ENCODE results near the gene UPK3BL2.
"Not testable (repeated sequence)": the region's sequence is repeated elsewhere in the genome, so short reads cannot be mapped to it uniquely, and the experiment has no call there.

UPK3BL2 gene

GRCh38 chr7:102527822-102528793 is 15.4 kb downstream of the UPK3BL2 start:
- not testable (repeated sequence) for DNase-seq

- not testable (repeated sequence) for DNase-seq
Observed at GRCh38 chr7:102527182-102527581, 16.3 kb downstream of the UPK3BL2 start.

DNA sequence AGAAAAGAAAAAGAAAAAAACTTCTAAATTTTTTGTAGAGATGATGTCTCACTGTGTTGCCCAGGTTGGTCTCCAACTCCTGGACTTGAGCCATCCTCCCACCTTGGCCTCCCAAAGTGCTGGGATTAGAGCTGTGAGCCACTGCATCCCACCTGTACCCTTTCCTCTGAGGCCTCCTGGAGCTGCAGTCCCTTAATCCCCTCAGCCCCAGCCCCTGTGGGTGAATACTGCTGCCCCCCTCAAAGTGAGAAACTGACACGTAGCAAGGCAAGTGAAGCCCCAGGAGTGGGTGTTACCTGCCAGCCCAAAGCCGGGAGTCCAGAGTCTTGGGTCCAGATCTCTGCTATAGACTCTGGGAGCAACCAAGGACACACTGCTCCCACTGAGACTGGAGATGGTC is 18.7 kb downstream of the UPK3BL2 start:
- not testable (repeated sequence) for DNase-seq

GRCh38 chr7:102520797-102521196 is 22.7 kb downstream of the UPK3BL2 start:
- not testable (repeated sequence) for DNase-seq

DNA sequence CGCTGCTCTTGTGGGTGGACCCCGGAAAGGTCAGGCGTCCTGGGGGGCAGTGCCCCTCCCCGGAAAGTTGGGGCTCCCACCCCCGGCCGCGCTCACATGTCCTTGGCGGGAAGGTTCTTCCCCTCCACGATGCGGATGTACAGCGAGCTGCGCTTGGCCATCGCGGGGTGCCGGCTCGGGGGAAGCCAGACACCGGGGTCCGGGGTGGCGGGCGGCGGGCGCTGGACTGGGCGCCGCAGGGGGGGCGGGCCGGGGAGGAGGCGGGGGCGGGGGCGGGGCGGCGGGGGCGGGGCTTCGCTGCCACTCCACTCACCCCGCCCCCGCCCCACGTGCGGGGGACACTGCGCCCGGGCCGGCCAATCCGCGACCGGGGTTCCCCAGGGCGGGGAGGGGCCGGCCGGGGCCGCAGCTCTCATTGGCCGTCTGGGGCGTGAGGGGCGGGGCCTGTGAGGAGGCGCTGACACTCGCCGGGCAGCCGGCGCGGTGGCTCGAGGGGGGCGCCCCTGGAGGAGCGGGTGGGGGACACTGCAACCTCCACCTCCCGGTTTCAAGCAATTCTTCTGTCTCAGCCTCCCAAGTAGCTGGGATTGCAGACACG is 25.8 kb downstream of the UPK3BL2 start, which contains the start of gene RASA4B:
TSS of gene RASA4B (minus strand) at position 228 of the 598 bp plus-strand sequence. CDS start at position 161, 67 bp downstream.
- DNase-seq = not testable (repeated sequence)

GRCh38 chr7:102516951-102517350 is 26.5 kb downstream of the UPK3BL2 start:
- not testable (repeated sequence) for DNase-seq

- not testable (repeated sequence) for DNase-seq
Observed at GRCh38 chr7:102515889-102516288, 27.6 kb downstream of the UPK3BL2 start.

DNA sequence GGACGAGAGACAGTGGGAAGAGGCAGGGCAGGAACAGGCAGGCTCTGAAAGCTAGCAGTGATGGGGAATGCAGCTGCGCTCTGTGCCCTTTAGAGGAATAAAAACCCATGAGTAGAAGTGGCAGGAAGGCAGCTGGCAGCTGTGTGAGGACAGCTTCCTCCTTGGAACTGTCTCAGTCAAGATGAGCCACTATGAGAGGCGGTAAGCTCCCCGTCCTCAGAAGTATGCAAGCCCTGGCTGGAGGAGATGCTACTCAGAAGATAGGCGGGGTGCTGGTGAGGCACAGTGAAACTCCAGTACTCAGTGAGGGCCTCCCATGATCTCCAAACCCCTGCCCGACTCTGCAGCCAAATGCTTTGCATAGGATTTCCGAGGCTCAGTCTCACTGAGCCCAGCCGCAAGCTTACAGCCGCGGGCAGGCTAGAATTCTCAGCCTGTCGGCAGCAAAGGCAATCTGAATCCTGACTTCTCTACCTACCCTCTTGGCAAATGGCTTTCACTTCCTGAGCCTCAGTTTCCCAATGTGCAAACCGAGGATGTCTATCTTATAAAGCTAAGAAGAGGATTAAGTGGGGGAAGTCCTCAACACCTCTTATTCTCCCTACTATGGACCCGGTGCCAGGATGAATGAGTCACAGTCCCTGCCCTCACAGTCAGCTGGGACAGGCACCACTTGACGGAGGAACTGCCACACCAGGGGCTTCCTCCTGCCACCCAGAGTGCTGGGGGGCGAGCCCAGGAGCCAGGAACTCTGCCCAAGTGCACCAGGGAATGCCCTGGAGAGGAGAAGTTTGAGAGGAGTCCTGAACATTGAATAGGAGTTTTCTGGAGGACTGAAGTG is 28.4 kb downstream of the UPK3BL2 start:
- DNase-seq = not testable (repeated sequence)

DNA sequence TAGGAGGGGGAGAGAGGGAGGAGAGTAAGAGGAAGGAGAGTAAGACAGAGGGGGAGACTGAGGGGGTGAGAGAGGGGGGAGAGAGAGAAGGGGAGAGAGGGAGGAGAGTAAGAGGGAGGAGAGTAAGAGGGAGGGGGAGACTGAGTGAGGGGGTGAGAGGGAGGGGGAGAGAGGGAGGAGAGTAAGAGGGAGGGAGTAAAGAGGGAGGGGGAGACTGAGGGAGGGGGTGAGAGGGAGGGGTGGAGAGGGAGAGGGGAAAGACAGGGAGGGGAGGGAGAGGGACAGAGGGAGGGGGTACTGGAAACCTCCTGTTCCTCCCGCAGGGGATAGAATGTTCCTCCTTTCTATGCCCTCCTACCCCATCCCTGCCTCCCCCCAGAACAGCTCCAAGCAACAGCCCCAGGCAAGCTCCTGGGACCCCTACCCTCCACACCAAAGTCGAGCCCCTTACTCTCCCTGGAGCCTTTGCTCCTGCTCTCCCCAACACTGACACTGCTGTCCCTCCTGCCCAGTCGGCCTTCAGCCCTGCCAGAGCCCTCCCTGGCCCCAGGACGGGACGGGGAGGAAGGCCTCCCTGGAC is 30.8 kb downstream of the UPK3BL2 start:
- DNase-seq = not testable (repeated sequence)

DNA sequence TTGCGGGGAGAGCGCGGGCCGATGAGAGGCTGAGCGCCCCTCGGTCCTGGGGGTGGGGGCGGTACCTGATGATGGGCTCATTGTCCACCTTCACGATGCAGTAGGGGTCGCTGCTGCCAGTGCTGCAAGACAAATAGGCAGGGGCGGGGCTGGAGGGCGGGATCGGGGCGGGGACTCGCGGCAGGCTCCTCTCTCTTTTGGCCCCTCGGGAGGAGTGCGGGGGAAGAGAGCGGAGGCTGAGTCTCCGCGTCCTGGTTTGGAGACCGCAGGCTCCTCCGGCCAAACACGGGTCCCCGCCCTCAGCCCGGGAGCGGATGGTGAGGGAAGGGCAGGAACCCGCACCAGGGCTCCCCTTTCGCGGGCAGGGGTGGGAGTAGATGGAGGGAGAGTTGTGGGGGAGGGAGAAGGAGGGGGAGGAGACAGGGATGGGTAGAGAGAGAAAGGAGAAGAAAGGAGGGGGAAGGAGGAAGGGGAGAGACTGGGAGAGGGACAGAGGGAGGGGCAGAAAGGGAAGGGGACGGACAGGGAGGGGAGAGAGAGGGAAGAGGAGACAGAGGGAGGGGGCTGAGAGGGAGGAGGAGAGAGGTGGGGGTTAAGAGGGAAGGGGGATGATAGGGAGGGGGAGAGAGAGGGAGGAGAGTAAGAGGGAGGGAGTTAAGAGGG is 31.5 kb downstream of the UPK3BL2 start:
- not testable (repeated sequence) for DNase-seq

DNA sequence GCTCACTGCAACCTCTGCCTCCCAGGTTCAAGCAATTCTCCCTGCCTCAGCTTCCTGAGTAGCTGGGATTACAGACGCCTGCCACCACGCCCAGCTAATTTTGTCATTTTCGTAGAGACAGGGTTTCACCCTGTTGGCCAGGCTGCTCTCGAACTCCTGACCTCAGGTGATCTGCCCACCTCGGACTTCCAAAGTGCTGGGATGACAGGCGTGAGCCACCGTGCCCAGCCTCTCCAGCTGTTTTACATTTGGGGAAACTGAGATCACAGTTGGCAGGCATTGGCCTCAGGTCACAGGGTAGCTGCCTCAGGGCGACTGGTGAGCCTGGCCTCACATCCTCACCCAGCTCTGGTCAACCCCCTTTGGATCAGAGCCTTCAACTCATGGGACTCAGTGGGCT is 32.9 kb downstream of the UPK3BL2 start:
- DNase-seq = not testable (repeated sequence)

GRCh38 chr7:102507410-102508088 is 35.9 kb downstream of the UPK3BL2 start:
- not testable (repeated sequence) for DNase-seq

- DNase-seq = not testable (repeated sequence)
Observed at GRCh38 chr7:102505298-102506185, 38.0 kb downstream of the UPK3BL2 start.

DNA sequence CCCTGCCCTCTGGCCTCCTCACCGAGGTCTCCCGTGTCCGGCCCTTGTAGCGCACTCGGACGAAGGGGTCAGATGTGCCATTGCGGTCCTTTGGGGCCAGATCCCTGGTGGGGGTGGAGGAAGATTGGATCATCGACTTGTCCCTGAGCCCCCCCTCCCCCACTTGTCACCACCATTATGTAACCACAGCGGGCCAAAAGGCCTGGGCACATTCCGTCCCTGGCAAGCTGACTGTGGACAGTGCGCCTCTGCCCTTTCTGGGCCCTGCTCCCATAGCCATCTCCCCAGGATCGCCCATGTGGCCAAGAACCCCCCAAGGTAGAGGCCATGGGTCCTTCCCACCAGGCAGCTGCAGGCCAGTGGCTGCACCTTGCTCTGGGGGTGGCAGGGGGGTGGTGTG is 40.4 kb downstream of the UPK3BL2 start:
- DNase-seq = not testable (repeated sequence)

DNA sequence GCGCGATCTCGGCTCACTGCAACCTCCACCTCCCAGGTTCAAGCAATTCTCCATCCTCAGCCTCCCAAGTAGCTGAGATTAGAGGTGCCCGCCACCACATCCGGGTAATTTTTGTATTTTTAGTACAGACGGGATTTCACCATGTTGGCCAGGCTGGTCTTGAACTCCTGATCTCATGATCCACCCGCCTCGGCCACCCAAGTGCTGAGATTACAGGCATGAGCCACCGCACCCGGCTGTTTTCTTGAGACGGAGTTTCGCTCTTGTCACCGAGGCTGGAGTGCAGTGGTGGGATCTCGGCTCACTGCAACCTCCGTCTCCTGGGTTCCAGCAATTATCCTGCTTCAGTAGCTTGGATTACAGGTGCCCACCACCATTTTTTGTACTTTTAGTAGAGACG is 45.2 kb downstream of the UPK3BL2 start:
- not testable (repeated sequence) for DNase-seq

- not testable (repeated sequence) for DNase-seq
Observed at GRCh38 chr7:102497308-102497707, 46.2 kb downstream of the UPK3BL2 start.

DNA sequence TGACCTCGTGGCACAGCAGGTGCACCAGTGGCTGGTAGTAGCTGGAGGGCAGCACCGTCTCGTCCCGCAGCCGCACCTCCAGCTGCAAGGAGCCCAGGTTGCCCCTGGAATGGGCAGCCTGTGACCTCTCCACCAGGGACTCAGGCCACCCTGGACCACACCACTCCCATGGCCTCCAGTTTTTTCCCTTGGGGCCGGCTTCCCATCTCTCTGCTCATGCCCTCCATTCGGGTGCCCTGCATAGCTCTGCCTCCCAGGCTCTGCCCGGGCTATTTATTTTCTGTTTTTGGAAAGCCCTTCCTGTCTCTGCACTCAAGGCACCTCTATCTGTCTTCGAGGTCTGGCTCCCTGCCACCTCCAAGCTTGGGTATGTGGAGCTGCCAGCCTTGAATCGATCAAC is 46.6 kb downstream of the UPK3BL2 start:
- not testable (repeated sequence) for DNase-seq

DNA sequence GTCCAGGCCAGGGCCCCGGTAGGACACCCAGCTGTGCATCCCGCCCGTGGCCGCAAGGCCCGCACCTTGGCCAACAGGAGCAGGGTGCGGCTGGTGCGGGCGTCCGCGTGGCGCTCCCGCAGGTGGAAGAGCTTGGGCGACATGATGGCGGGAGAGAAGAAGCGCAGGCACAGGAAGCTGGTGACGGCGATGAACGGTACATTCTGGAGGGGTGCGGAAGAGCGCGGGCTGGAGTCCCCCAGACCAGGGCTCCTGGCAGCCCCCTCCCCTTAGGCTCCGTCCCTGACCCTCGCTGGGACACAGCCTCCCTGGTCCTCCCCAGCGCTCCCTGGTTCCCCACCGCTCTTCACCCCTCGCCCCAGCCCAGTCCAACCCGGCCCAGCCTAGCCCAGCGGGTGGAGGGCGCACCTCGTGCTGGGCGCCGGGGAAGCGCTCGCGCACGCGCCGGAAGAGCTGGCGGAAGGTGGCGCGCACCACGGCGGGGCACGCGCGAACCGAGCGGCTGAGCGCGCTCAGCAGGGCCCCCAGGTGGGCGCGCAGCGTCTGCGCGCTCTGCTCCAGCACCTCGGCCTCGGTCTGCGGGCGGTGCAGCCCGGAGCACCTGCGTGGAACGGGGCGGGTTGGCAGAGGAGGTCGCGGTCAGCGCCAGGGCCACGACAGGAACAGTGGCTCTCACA is 48.9 kb downstream of the UPK3BL2 start:
- DNase-seq = not testable (repeated sequence)

GRCh38 chr7:102494026-102494425 is 49.5 kb downstream of the UPK3BL2 start:
- not testable (repeated sequence) for DNase-seq
